Progenitor cell of endocrine pancreas (in vitro differentiated cells): Measurements from ENCODE around the gene FRMD4A. TPM values are rescaled to one million over a fixed set of nuclear protein-coding genes. Genes with fewer than 3 reads are reported as not detected.

Source experiments
- DNase-seq: peaks from one replicate; pipeline ENCODE4 v3.0.0; 2021; ENCODE audit warnings: low spot score; ENCODE audit not compliant: unreplicated experiment
- H3K27ac Mint-ChIP-seq: 2 replicates; pipeline ENCODE4 v1.8.0; 2021; ENCODE audit warnings: mild to moderate bottlenecking, moderate library complexity, mixed read lengths
- H3K27me3 Mint-ChIP-seq: 2 replicates; pipeline ENCODE4 v1.8.0; 2021; ENCODE audit warnings: mixed read lengths
- H3K36me3 Mint-ChIP-seq: 2 replicates; pipeline ENCODE4 v1.8.0; 2022; ENCODE audit warnings: mixed read lengths; ENCODE audit not compliant: insufficient read depth
- H3K4me1 Mint-ChIP-seq: 2 replicates; pipeline ENCODE4 v1.8.0; 2021; ENCODE audit warnings: low read depth, mixed read lengths
- H3K4me3 Mint-ChIP-seq: 2 replicates; pipeline ENCODE4 v1.8.0; 2021; ENCODE audit warnings: low read depth, mild to moderate bottlenecking, moderate library complexity, mixed read lengths
- H3K9me3 Mint-ChIP-seq: 2 replicates; pipeline ENCODE4 v1.8.0; 2021; ENCODE audit warnings: low read depth, mixed read lengths
- CTCF ChIP-seq: fragments of 200-600 bp; sonication (generic); IDR thresholded peaks from one replicate; pipeline ENCODE4 v1.5.0; 2021; ENCODE audit warnings: antibody characterized with exemption, mild to moderate bottlenecking; ENCODE audit not compliant: unreplicated experiment
- total RNA-seq: library from RNA; stranded (reverse); gene quantifications from 2 replicates; pipeline ENCODE4 v1.2.1, GENCODE V29; 2021

FRMD4A gene
- total RNA-seq, 1 donor from 2014 or later = 42.2 TPM

GRCh38 chr10:13612654-13613373 is 717.9 kb downstream of the FRMD4A start:
- no peaks in the 10 kb centered on the region for H3K9me3 Mint-ChIP-seq
- no peak for DNase-seq
- no peak overlapping the region for H3K4me3 Mint-ChIP-seq
- TF ChIP-seq CTCF = no peak
- no peak overlapping the region for H3K27ac Mint-ChIP-seq
- no peaks in the 10 kb centered on the region for H3K27me3 Mint-ChIP-seq
- H3K36me3 Mint-ChIP-seq = peaks cover 20% of the 10 kb centered on the region
- peaks cover 22% of the 10 kb centered on the region for H3K4me1 Mint-ChIP-seq

GRCh38 chr10:13608246-13608853 is 722.4 kb downstream of the FRMD4A start:
- Mint-ChIP-seq H3K27me3 (no peaks in the 10 kb centered on the region), H3K4me1 (peaks cover 6% of the 10 kb centered on the region), H3K9me3 (no peaks in the 10 kb centered on the region), H3K27ac (peak overlapping the region; percentile 88), H3K36me3 (peaks cover 19% of the 10 kb centered on the region), H3K4me3 (no peak overlapping the region)
- TF ChIP-seq CTCF = no peak
- DNase-seq = no peak

- H3K27ac Mint-ChIP-seq = no peak overlapping the region
- H3K27me3 Mint-ChIP-seq = no peaks in the 10 kb centered on the region
- no peaks in the 10 kb centered on the region for H3K9me3 Mint-ChIP-seq
- H3K4me3 Mint-ChIP-seq = no peak overlapping the region
- no peak for TF ChIP-seq CTCF
- DNase-seq = no peak
- H3K36me3 Mint-ChIP-seq = peaks cover 12% of the 10 kb centered on the region
- H3K4me1 Mint-ChIP-seq = peaks cover 6% of the 10 kb centered on the region
Observed at GRCh38 chr10:13604357-13605040, 726.2 kb downstream of the FRMD4A start.

GRCh38 chr10:13597909-13598308 is 732.8 kb downstream of the FRMD4A start:
- Mint-ChIP-seq H3K9me3 (no peaks in the 10 kb centered on the region), H3K4me3 (no peak overlapping the region), H3K36me3 (peaks cover 2% of the 10 kb centered on the region), H3K27me3 (no peaks in the 10 kb centered on the region), H3K27ac (no peak overlapping the region), H3K4me1 (peaks cover 1% of the 10 kb centered on the region)
- DNase-seq = no peak
- TF ChIP-seq CTCF = no peak

GRCh38 chr10:13594641-13595040 is 736.1 kb downstream of the FRMD4A start:
- Mint-ChIP-seq H3K4me3 (no peak overlapping the region), H3K27ac (no peak overlapping the region), H3K27me3 (no peaks in the 10 kb centered on the region), H3K36me3 (no peaks in the 10 kb centered on the region), H3K9me3 (no peaks in the 10 kb centered on the region), H3K4me1 (peaks cover 1% of the 10 kb centered on the region)
- TF ChIP-seq CTCF = no peak
- no peak for DNase-seq
